Subcutaneous abdominal adipose tissue (tissue), 5 donors: Measurements from ENCODE around the gene MCHR1.

Experiments
- H3K27ac ChIP-seq: one replicate; pipeline ENCODE4 v1.7.0; 2013; ENCODE audit warnings: low read depth, mild to moderate bottlenecking, inconsistent platforms, low read length, moderate library complexity
- H3K27me3 ChIP-seq, 5 donors: one replicate each; pipeline ENCODE4 v1.7.0; 2013; ENCODE audit warnings: low read length in 5 of 5, inconsistent platforms in 1 of 5; ENCODE audit not compliant: control insufficient read depth in 5 of 5, insufficient read depth in 4 of 5
- H3K36me3 ChIP-seq, 5 donors: one replicate each; pipeline ENCODE4 v1.7.0; 2013; ENCODE audit warnings: low read length in 5 of 5; ENCODE audit not compliant: control insufficient read depth in 5 of 5, insufficient read depth in 5 of 5
- H3K4me1 ChIP-seq, 5 donors: one replicate each; pipeline ENCODE4 v1.7.0; 2013; ENCODE audit warnings: low read length in 5 of 5, mild to moderate bottlenecking in 3 of 5, moderate library complexity in 1 of 5; ENCODE audit not compliant: control insufficient read depth in 5 of 5, insufficient read depth in 5 of 5
- H3K4me3 ChIP-seq, 5 donors: one replicate each; pipeline ENCODE4 v1.7.0; 2013; ENCODE audit warnings: low read length in 5 of 5, low read depth in 1 of 5
- H3K9ac ChIP-seq, 5 donors: one replicate each; pipeline ENCODE4 v1.7.0; 2013; ENCODE audit warnings: low read length in 5 of 5, mild to moderate bottlenecking in 4 of 5, moderate library complexity in 3 of 5
- H3K9me3 ChIP-seq, 5 donors: one replicate each; pipeline ENCODE4 v1.7.0; 2013; ENCODE audit warnings: low read length in 5 of 5; ENCODE audit not compliant: control insufficient read depth in 5 of 5
- donor health status: healthy.
- donor health status: healthy.
- donor health status: healthy.
- donor health status: healthy.
- donor health status: healthy.

MCHR1 gene

DNA sequence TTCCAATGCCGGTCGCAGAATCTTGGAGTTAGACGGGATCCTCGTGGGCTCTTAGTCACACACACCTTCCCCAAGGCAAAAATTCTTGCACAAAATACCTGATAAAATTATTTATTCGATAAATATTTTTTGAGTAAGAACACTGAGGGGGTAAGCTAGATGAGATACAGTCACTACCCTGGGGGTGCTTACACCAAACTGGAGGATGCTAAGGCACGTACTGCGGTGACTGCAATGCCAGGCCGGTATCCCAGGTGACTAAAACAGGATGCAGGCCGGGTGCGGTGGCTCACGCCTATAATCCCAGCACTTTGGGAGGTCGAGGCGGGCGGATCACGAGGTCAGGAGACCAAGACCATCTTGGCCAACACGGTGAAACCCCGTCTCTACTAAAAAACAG, 41.0 kb upstream of the MCHR1 start:
- peak overlapping the region in 1 of 5 donors; percentile 85 for H3K4me3 ChIP-seq
- H3K36me3 ChIP-seq: no peaks in the 10 kb centered on the region
- H3K27ac ChIP-seq: no peak overlapping the region
- no peak overlapping the region for H3K9ac ChIP-seq
- peaks cover 5 to 34% (median 30%) of the 10 kb centered on the region in 5 donors for H3K4me1 ChIP-seq
- H3K9me3 ChIP-seq: no peaks in the 10 kb centered on the region
- H3K27me3 ChIP-seq: no peaks in the 10 kb centered on the region

- no peak overlapping the region for H3K4me3 ChIP-seq
- no peak overlapping the region for H3K27ac ChIP-seq
- no peaks in the 10 kb centered on the region for H3K9me3 ChIP-seq
- H3K4me1 ChIP-seq: peaks cover 0 to 13% (median 10%) of the 10 kb centered on the region in 5 donors
- no peaks in the 10 kb centered on the region for H3K27me3 ChIP-seq
- H3K36me3 ChIP-seq: no peaks in the 10 kb centered on the region
- no peak overlapping the region for H3K9ac ChIP-seq
Observed at GRCh38 chr22:40641269-40641668, 38.0 kb upstream of the MCHR1 start.

DNA sequence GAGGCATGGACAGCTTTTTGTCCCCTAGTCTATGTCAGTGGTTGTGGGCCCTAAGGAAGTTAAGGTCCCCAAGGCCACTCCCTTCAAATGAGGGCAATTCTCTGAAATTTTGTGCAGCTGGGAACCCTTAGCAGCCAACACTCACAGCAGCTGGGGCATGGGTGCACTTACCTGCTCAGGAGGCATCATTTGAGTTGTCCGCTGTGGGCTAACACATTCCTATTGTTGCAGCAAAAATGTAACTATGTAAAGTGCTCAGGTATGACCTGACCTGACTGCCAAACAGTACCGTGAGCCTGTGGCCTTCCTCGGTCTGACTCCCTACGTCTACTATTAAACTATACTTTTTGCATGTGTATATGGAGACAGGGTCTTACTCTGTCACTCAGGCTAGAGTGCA, 37.0 kb upstream of the MCHR1 start:
- H3K27me3 ChIP-seq: no peaks in the 10 kb centered on the region
- H3K9me3 ChIP-seq: no peaks in the 10 kb centered on the region
- H3K27ac ChIP-seq: no peak overlapping the region
- no peaks in the 10 kb centered on the region for H3K36me3 ChIP-seq
- H3K4me1 ChIP-seq: peaks cover 0 to 10% (median 8%) of the 10 kb centered on the region in 5 donors
- no peak overlapping the region for H3K9ac ChIP-seq
- no peak overlapping the region for H3K4me3 ChIP-seq

DNA sequence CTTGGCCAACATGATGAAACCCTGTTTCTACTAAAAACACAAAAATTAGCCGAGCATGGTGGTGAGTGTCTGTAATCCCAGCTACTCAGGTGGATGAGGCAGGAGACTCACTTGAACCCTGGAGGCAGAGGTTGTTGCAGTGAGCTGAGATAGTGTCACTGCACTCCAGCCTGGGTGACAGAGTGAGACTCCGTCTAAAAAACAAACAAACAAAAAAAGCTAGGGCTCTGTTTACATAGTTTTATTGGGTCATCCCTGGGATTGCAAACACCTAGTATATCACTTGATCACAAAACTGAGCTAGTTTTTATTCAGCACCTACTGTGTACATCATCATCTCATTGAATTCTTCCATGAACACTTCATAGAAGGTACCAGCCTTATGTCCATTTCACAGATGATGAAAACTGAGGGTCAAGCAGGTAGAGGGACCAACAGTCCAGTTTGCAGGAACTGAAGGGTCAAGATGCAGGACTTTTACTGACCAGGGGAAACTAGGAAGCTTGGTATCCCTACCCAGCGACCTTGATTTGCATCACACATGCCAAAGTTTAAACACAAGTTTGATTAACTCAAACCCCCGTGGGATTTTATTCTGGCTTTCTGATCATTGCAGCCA, 33.6 kb upstream of the MCHR1 start:
- Histone ChIP-seq H3K4me3 (no peak overlapping the region), H3K27ac (no peak overlapping the region)

DNA sequence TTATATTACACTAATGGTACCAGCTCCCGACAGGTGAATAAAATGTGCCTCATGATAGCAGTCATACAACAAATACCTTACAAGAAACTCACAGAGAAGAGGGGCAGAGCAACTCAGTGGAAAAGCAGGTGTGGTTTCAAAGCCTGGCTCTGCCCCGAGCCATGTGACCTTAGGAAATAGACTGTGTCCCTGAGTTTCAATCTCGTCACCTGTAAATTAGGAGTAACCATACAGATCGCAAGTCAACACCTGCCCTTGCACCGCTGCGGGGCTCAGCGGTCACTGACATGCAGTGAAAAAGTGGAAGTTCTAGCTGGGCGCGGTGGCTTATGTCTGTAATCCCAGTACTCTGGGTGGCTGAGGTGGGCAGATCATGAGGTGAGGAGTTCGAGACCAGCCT, 30.9 kb upstream of the MCHR1 start:
- Histone ChIP-seq H3K4me3 (no peak overlapping the region), H3K36me3 (no peaks in the 10 kb centered on the region), H3K9ac (no peak overlapping the region), H3K27ac (no peak overlapping the region), H3K27me3 (no peaks in the 10 kb centered on the region), H3K9me3 (no peaks in the 10 kb centered on the region), H3K4me1 (peaks cover 0 to 20% (median 19%) of the 10 kb centered on the region in 5 donors)

More for the DNA sequence above, 33.6 kb upstream of the MCHR1 start:
- Histone ChIP-seq H3K9me3 (no peaks in the 10 kb centered on the region), H3K4me1 (no peaks in the 10 kb centered on the region), H3K36me3 (no peaks in the 10 kb centered on the region), H3K27me3 (no peaks in the 10 kb centered on the region), H3K9ac (no peak overlapping the region)

DNA sequence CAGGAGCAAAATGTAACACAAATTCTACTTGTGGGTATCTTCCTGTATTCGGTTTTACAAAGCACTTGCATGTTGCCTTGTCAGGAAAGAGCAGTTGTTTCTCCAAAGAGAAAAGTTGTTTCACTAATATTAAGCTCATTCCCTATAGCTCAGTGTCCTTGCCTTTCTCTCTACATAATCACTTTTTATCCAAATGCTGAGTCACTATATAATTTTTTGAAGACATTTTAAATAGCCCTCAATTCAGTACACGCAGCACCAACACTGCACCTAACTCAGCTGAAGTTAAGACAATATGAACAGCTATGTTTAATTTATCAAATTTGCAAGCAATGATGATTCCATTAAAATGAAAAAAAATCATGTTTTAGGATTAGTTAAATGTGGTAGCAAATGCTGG, 28.2 kb upstream of the MCHR1 start:
- no peaks in the 10 kb centered on the region for H3K27me3 ChIP-seq
- H3K27ac ChIP-seq: peak overlapping the region; percentile 100
- peaks cover 0 to 39% (median 35%) of the 10 kb centered on the region in 5 donors for H3K4me1 ChIP-seq
- peak overlapping the region; percentile 62 to 89 (median 84) for H3K4me3 ChIP-seq
- peak overlapping the region; percentile 89 to 100 (median 97) for H3K9ac ChIP-seq
- H3K9me3 ChIP-seq: no peaks in the 10 kb centered on the region
- H3K36me3 ChIP-seq: no peaks in the 10 kb centered on the region

- Histone ChIP-seq H3K4me3 (peak overlapping the region; percentile 62 to 89 (median 84)), H3K27me3 (no peaks in the 10 kb centered on the region), H3K9me3 (no peaks in the 10 kb centered on the region), H3K4me1 (peaks cover 0 to 39% (median 35%) of the 10 kb centered on the region in 5 donors), H3K9ac (peak overlapping the region; percentile 89 to 100 (median 97)), H3K27ac (peak overlapping the region; percentile 100), H3K36me3 (no peaks in the 10 kb centered on the region)
Observed at GRCh38 chr22:40651563-40652501, 27.5 kb upstream of the MCHR1 start.

- Histone ChIP-seq H3K4me1 (peaks cover 0 to 39% (median 35%) of the 10 kb centered on the region in 5 donors), H3K4me3 (no peak overlapping the region), H3K27ac (peak overlapping the region; percentile 100), H3K36me3 (no peaks in the 10 kb centered on the region), H3K27me3 (no peaks in the 10 kb centered on the region), H3K9ac (no peak overlapping the region), H3K9me3 (no peaks in the 10 kb centered on the region)
Observed at GRCh38 chr22:40653361-40653760, 25.9 kb upstream of the MCHR1 start.

- H3K4me3 ChIP-seq: peak overlapping the region in 4 of 5 donors; percentile 0 to 53 (median 12)
- peak overlapping the region; percentile 100 for H3K27ac ChIP-seq
- no peaks in the 10 kb centered on the region for H3K36me3 ChIP-seq
- H3K27me3 ChIP-seq: no peaks in the 10 kb centered on the region
- no peaks in the 10 kb centered on the region for H3K9me3 ChIP-seq
- H3K4me1 ChIP-seq: peaks cover 0 to 39% (median 35%) of the 10 kb centered on the region in 5 donors
- H3K9ac ChIP-seq: peak overlapping the region in 4 of 5 donors; percentile 12 to 59 (median 30)
Observed at GRCh38 chr22:40654522-40655167, 24.6 kb upstream of the MCHR1 start.
